Measurements from ENCODE around the gene RARRES1. TPM values are rescaled to one million over a fixed set of nuclear protein-coding genes. Genes with fewer than 3 reads are reported as not detected.

Gene RARRES1
- total RNA-seq, 1 experiment from 2014 or later: 1.3 TPM

DNA sequence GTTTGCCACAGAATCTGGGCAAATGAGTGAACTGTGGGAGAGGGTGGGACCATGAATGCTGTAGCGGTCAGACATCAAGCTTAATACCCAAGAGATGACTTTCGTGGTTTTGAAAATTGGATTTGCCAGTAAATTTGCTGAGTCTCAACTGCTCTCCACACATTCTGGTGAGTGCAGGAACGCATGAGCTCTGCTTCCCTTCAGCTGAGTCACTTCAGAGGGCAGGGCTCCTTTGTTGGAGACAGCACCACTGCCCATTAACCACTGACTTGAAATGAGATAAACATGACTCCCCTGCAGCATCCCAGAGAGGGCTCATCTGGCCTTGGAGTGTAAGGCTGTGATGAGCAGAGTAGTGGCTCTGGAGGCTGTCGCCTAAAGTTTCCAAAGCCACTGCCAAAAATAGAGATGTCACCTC is 22.6 kb downstream of the RARRES1 start:
- BruUV-seq (replicated peaks): no TSS peak
- CTCF ChIA-PET: interaction anchor here (0.7 kb wide), 2 partner anchors 12 to 45 kb away, joined by 7 to 9 read pairs; no protein-coding TSS in a partner anchor
- DNase-seq (ENCODE audit: low read depth, low spot score) (no peak), ATAC-seq (peak; percentile 71)
- H3K27me3 ChIP-seq (ENCODE audit: control insufficient read depth, insufficient read depth, low read length): no peaks in the 10 kb centered on the region
- intact Hi-C loops (cut with micrococcal nuclease; ENCODE audit: unreplicated experiment): no loop called here
- TF ChIP-seq, protein P1, sequence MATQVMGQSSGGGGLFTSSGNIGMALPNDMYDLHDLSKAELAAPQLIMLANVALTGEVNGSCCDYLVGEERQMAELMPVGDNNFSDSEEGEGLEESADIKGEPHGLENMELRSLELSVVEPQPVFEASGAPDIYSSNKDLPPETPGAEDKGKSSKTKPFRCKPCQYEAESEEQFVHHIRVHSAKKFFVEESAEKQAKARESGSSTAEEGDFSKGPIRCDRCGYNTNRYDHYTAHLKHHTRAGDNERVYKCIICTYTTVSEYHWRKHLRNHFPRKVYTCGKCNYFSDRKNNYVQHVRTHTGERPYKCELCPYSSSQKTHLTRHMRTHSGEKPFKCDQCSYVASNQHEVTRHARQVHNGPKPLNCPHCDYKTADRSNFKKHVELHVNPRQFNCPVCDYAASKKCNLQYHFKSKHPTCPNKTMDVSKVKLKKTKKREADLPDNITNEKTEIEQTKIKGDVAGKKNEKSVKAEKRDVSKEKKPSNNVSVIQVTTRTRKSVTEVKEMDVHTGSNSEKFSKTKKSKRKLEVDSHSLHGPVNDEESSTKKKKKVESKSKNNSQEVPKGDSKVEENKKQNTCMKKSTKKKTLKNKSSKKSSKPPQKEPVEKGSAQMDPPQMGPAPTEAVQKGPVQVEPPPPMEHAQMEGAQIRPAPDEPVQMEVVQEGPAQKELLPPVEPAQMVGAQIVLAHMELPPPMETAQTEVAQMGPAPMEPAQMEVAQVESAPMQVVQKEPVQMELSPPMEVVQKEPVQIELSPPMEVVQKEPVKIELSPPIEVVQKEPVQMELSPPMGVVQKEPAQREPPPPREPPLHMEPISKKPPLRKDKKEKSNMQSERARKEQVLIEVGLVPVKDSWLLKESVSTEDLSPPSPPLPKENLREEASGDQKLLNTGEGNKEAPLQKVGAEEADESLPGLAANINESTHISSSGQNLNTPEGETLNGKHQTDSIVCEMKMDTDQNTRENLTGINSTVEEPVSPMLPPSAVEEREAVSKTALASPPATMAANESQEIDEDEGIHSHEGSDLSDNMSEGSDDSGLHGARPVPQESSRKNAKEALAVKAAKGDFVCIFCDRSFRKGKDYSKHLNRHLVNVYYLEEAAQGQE (IDR thresholded peaks at IDR 0.05; ENCODE audit: insufficient read depth in 1 of 2, low read depth in 2 of 2, low read length in 1 of 2): no peak
- TF ChIP-seq, protein P2, sequence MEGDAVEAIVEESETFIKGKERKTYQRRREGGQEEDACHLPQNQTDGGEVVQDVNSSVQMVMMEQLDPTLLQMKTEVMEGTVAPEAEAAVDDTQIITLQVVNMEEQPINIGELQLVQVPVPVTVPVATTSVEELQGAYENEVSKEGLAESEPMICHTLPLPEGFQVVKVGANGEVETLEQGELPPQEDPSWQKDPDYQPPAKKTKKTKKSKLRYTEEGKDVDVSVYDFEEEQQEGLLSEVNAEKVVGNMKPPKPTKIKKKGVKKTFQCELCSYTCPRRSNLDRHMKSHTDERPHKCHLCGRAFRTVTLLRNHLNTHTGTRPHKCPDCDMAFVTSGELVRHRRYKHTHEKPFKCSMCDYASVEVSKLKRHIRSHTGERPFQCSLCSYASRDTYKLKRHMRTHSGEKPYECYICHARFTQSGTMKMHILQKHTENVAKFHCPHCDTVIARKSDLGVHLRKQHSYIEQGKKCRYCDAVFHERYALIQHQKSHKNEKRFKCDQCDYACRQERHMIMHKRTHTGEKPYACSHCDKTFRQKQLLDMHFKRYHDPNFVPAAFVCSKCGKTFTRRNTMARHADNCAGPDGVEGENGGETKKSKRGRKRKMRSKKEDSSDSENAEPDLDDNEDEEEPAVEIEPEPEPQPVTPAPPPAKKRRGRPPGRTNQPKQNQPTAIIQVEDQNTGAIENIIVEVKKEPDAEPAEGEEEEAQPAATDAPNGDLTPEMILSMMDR (IDR thresholded peaks at IDR 0.05): no peak
- TF ChIP-seq SIN3A (IDR thresholded peaks at IDR 0.05; ENCODE audit: borderline replicate concordance, insufficient read depth, low read depth, low read length): no peak
- no peak for TF ChIP-seq TCF7L2 (IDR thresholded peaks at IDR 0.05; ENCODE audit: low read depth, low read length)
- POLR2A ChIA-PET: no interaction called here
- H3K4me3 ChIP-seq (ENCODE audit: low read depth in 2 of 2, low read length in 2 of 2): no peak overlapping the region
- H3K4me1 ChIP-seq (ENCODE audit: control insufficient read depth, insufficient read depth, low read length): peaks cover 13% of the 10 kb centered on the region
- peak overlapping the region; percentile 57 for H3K27ac ChIP-seq (ENCODE audit: low read length)
- no peaks in the 10 kb centered on the region; the same call in 1 of the 2 replicates for H3K36me3 ChIP-seq (ENCODE audit: control insufficient read depth, insufficient read depth, low read length)
- no peaks in the 10 kb centered on the region for H3K9me3 ChIP-seq (ENCODE audit: control insufficient read depth, insufficient read depth, low read depth, low read length)
- in situ Hi-C loops (cut with HindIII; ENCODE audit: low pct_unique_long_range_greater_than_20kb, low sequenced_read_pairs): no loop called here

DNA sequence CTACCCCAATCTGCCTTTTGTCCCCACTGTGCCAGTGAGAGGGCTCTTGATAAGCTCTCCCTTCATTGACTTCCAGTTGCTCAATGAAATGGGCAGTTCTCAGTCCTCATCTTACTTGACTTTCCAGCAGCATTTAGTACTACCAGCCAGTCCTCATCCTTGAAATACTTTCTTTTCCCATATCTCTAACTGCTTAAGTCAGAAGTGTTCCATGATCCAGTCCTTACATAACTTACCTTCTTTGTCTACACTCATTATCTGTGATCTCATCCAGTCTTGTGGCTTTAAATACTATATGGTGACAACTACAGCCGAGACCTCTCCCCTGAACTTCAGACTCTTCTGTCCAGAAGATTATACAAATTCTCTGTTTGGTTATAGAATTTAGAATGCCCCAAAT is 28.7 kb downstream of the RARRES1 start:
- no TSS peak for BruUV-seq (replicated peaks)
- H3K27me3 ChIP-seq (ENCODE audit: control insufficient read depth, insufficient read depth, low read length): no peaks in the 10 kb centered on the region
- intact Hi-C loops (cut with micrococcal nuclease; ENCODE audit: unreplicated experiment): no loop called here
- in situ Hi-C loops (cut with HindIII; ENCODE audit: low pct_unique_long_range_greater_than_20kb, low sequenced_read_pairs): no loop called here
- H3K36me3 ChIP-seq (ENCODE audit: control insufficient read depth, insufficient read depth, low read length): no peaks in the 10 kb centered on the region
- ChIA-PET CTCF (no interaction called here), POLR2A (interaction anchor here (0.6 kb wide), 1 partner anchor 9 kb away, joined by 4 read pairs; no protein-coding TSS in a partner anchor)
- H3K27ac ChIP-seq (ENCODE audit: low read length): peak overlapping the region; percentile 69; the same call in 1 of the 2 replicates
- no peaks in the 10 kb centered on the region for H3K9me3 ChIP-seq (ENCODE audit: control insufficient read depth, insufficient read depth, low read depth, low read length)
- no peak for DNase-seq (ENCODE audit: low read depth, low spot score)
- H3K4me3 ChIP-seq (ENCODE audit: low read depth in 2 of 2, low read length in 2 of 2): no peak overlapping the region
- H3K4me1 ChIP-seq (ENCODE audit: control insufficient read depth, insufficient read depth, low read length): peaks cover 15% of the 10 kb centered on the region
- TF ChIP-seq, protein P1 (IDR thresholded peaks at IDR 0.05; ENCODE audit: insufficient read depth in 1 of 2, low read depth in 2 of 2, low read length in 1 of 2): no peak
- TF ChIP-seq, protein P2 (IDR thresholded peaks at IDR 0.05): no peak
- no peak for TF ChIP-seq SIN3A (IDR thresholded peaks at IDR 0.05; ENCODE audit: borderline replicate concordance, insufficient read depth, low read depth, low read length)
- no peak for TF ChIP-seq POLR2AphosphoS5 (IDR thresholded peaks at IDR 0.05; ENCODE audit: low read depth, low read length)
- TF ChIP-seq TCF7L2 (IDR thresholded peaks at IDR 0.05; ENCODE audit: low read depth, low read length): no peak
- no peak for ATAC-seq
